Ishikawa (cell line): ENCODE measurements around the gene ALOX12B.

Source experiments
- CEBPB ChIP-seq: IDR thresholded peaks from 2 replicates; pipeline ENCODE4 v1.6.1; 2012
- CREB1 ChIP-seq: IDR thresholded peaks from 2 replicates; pipeline ENCODE4 v1.6.1; 2012; ENCODE audit warnings: low read depth
- EGR1 ChIP-seq: IDR thresholded peaks from 2 replicates; pipeline ENCODE4 v1.6.1; 2012
- EP300 ChIP-seq: IDR thresholded peaks from 2 replicates; pipeline ENCODE4 v1.6.1; 2012; ENCODE audit warnings: borderline replicate concordance
- FOXM1 ChIP-seq: IDR thresholded peaks from 2 replicates; pipeline ENCODE4 v1.6.1; 2012; ENCODE audit warnings: low read depth, borderline replicate concordance
- MAX ChIP-seq: IDR thresholded peaks from 2 replicates; pipeline ENCODE4 v1.6.1; 2012
- NFIC ChIP-seq: IDR thresholded peaks from 2 replicates; pipeline ENCODE4 v1.6.1; 2012
- RAD21 ChIP-seq: IDR thresholded peaks from 2 replicates; pipeline ENCODE4 v1.6.1; 2012; ENCODE audit warnings: low read depth
- TAF1 ChIP-seq: IDR thresholded peaks from 2 replicates; pipeline ENCODE4 v1.6.1; 2012; ENCODE audit warnings: low read depth, mild to moderate bottlenecking
- TCF12 ChIP-seq: IDR thresholded peaks from 2 replicates; pipeline ENCODE4 v1.6.1; 2012; ENCODE audit warnings: low read depth
- TEAD4 ChIP-seq: IDR thresholded peaks from 2 replicates; pipeline ENCODE4 v1.6.1; 2012
- YY1 ChIP-seq: IDR thresholded peaks from 2 replicates; pipeline ENCODE4 v1.6.1; 2012; ENCODE audit warnings: low read depth
- ZBTB7A ChIP-seq: IDR thresholded peaks from 2 replicates; pipeline ENCODE4 v1.6.1; 2012; ENCODE audit warnings: low read depth
- TF ChIP-seq, protein P1 (sequence below): IDR thresholded peaks from 2 replicates; pipeline ENCODE4 v1.6.1; 2012; ENCODE audit warnings: low read depth, mild to moderate bottlenecking
- TF ChIP-seq, protein P2 (sequence below): IDR thresholded peaks from 2 replicates; pipeline ENCODE4 v1.6.1; 2012

Gene ALOX12B

DNA sequence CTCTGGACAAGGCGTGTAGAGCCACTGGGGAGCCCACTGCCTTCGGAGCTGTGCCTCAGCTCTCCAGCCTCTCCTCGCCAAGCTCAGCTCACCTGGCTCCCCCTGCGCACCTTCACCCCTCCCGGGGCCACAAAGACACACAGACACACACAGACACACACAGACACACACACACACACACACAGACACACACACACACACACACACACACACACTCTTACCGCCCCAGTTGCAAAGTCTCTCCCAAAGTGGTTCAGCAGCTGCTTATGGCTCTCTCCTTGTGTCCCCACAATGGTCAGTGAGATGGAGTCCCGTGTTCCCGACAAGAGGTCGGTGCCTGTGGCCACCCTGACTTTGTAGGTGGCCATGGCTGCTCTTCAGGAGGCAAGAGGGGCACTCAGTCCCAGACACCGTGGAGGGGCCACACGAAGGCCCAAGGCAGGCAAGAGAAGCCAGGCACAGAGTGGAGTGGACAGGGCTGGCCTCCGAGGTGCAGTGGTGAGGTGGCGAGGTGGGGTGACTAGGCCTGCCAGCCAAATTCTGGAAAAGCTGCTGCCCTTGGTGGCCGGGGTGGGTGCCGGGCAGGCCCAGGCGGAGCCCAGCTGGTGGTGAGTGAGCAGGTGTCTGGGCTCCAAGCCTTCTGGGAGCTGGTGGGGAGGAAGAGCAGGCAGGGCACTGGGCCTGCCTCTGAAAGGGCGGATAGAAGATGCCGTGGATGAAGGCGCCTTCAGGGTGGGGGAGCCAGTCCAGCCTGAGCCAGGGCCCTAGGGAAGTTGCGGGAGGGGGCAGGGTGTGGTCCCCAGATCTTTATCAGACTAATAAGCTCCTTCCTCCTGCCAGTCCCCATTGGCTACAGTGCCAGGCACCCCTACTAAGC lies at the start of gene ALOX12B:
Gene ALOX12B (minus strand): TSS at position 642 of the 877 bp plus-strand sequence. CDS start 274 bp downstream, at position 368.
- TF ChIP-seq, protein P1, sequence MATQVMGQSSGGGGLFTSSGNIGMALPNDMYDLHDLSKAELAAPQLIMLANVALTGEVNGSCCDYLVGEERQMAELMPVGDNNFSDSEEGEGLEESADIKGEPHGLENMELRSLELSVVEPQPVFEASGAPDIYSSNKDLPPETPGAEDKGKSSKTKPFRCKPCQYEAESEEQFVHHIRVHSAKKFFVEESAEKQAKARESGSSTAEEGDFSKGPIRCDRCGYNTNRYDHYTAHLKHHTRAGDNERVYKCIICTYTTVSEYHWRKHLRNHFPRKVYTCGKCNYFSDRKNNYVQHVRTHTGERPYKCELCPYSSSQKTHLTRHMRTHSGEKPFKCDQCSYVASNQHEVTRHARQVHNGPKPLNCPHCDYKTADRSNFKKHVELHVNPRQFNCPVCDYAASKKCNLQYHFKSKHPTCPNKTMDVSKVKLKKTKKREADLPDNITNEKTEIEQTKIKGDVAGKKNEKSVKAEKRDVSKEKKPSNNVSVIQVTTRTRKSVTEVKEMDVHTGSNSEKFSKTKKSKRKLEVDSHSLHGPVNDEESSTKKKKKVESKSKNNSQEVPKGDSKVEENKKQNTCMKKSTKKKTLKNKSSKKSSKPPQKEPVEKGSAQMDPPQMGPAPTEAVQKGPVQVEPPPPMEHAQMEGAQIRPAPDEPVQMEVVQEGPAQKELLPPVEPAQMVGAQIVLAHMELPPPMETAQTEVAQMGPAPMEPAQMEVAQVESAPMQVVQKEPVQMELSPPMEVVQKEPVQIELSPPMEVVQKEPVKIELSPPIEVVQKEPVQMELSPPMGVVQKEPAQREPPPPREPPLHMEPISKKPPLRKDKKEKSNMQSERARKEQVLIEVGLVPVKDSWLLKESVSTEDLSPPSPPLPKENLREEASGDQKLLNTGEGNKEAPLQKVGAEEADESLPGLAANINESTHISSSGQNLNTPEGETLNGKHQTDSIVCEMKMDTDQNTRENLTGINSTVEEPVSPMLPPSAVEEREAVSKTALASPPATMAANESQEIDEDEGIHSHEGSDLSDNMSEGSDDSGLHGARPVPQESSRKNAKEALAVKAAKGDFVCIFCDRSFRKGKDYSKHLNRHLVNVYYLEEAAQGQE = no peak
- TF ChIP-seq TCF12 (no peak), EP300 (no peak), TEAD4 (no peak), TAF1 (no peak), NFIC (no peak), EGR1 (no peak), YY1 (no peak), MAX (no peak), ZBTB7A (no peak), RAD21 (no peak), FOXM1 (no peak), CREB1 (no peak), CEBPB (no peak)
- TF ChIP-seq, protein P2, sequence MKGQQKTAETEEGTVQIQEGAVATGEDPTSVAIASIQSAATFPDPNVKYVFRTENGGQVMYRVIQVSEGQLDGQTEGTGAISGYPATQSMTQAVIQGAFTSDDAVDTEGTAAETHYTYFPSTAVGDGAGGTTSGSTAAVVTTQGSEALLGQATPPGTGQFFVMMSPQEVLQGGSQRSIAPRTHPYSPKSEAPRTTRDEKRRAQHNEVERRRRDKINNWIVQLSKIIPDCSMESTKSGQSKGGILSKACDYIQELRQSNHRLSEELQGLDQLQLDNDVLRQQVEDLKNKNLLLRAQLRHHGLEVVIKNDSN = no peak

GRCh38 chr17:8133941-8134340 lies 46.4 kb upstream of the ALOX12B start:
- TF ChIP-seq TCF12 (no peak), YY1 (no peak), TAF1 (no peak), FOXM1 (no peak), CEBPB (no peak), CREB1 (no peak), EGR1 (no peak), EP300 (no peak), TEAD4 (no peak), MAX (no peak), NFIC (no peak), ZBTB7A (no peak), RAD21 (no peak)
- TF ChIP-seq, protein P1 = no peak
- TF ChIP-seq, protein P2 = no peak

DNA sequence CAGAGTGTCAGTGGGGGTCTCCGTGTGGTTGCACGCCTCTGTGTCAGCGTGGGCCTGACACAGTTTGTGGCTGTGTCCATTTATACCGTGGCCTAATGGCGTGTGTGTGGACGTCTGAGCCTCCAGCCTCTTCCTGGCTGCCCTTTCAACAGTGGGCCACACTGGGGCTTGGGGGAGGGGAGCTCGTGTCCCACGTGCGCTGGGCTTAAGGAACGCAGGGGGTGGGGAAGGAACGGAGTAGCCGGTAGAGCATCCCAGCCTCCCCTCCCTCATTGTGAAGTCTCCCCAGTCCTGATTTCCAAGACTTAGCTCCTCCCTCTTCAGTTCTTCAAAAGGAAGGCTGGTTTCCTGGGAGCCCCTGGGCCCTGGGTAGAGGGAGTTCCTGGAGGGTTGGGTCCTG lies 45.9 kb upstream of the ALOX12B start:
- TF ChIP-seq CREB1 (no peak), TAF1 (no peak), EGR1 (no peak), YY1 (no peak), RAD21 (no peak), CEBPB (no peak), FOXM1 (no peak), MAX (no peak), TCF12 (no peak), TEAD4 (no peak), ZBTB7A (no peak), EP300 (no peak), NFIC (no peak)
- TF ChIP-seq, protein P1 = no peak
- TF ChIP-seq, protein P2 = no peak
